H1 (cell line): ENCODE results near the gene DMRTC1B. TPM values are rescaled to one million over a fixed set of nuclear protein-coding genes. Genes with fewer than 3 reads are reported as not detected.

Experiments
- CTCF ChIA-PET: fragments of 300-600 bp; sonication (Branson Sonifier 250); formaldehyde crosslinking; loops from one replicate; lab custom pipeline; 2021; ENCODE audit not compliant: partially characterized antibody; lab: Charles Lee
- POLR2A ChIA-PET: fragments of 300-600 bp; sonication (Branson Sonifier 250); formaldehyde crosslinking; loops from one replicate; lab custom pipeline; 2021; ENCODE audit warnings: inconsistent platforms; ENCODE audit not compliant: partially characterized antibody; lab: Charles Lee
- DNase-seq, 2 experiments: peaks; one replicate each; pipeline versions ENCODE4 v3.0.0 to v3.0.0-alpha.2; 2010 to 2022; ENCODE audit warnings: low spot score in 2 of 2, low read depth in 1 of 2, mixed read lengths in 1 of 2
- FAIRE-seq: peaks from 2 replicates; lab custom pipeline; 2011; peaks lifted over from hg19 to GRCh38; lab: Jason Lieb, UNC
- H2AFZ ChIP-seq: 2 replicates; pipeline ENCODE4 v1.8.1; 2012; ENCODE audit warnings: low read length, inconsistent platforms
- H2AK5ac ChIP-seq: 2 replicates; pipeline ENCODE4 v1.6.1; 2013; ENCODE audit warnings: low read depth, low read length
- H2BK120ac ChIP-seq: replicated peaks from 2 replicates; pipeline ENCODE3; 2013; ENCODE audit warnings: low read depth, low read length, inconsistent platforms
- H2BK12ac ChIP-seq: 2 replicates; pipeline ENCODE4 v1.6.1; 2013; ENCODE audit warnings: low read depth, low read length
- H2BK15ac ChIP-seq: 2 replicates; pipeline ENCODE4 v1.6.1; 2013; ENCODE audit warnings: low read length
- H2BK20ac ChIP-seq: 2 replicates; pipeline ENCODE4 v1.6.1; 2013; ENCODE audit warnings: low read length
- H2BK5ac ChIP-seq: 2 replicates; pipeline ENCODE4 v1.6.1; 2013; ENCODE audit warnings: low read depth, low read length
- H3K14ac ChIP-seq: 2 replicates; pipeline ENCODE4 v1.6.1; 2013; ENCODE audit warnings: inconsistent platforms; ENCODE audit not compliant: insufficient read length
- H3K18ac ChIP-seq: 2 replicates; pipeline ENCODE4 v1.6.1; 2013; ENCODE audit warnings: low read length; ENCODE audit errors: extremely low read depth
- H3K23ac ChIP-seq: 2 replicates; pipeline ENCODE4 v1.6.1; 2013; ENCODE audit warnings: inconsistent platforms; ENCODE audit not compliant: insufficient read length
- H3K23me2 ChIP-seq: 2 replicates; pipeline ENCODE4 v1.6.1; 2013; ENCODE audit warnings: low read depth, low read length
- H3K27ac ChIP-seq: 2 replicates; pipeline ENCODE4 v1.6.1; 2011; ENCODE audit warnings: low read depth, low read length, inconsistent platforms
- H3K27me3 ChIP-seq, 4 experiments: replicated peaks in 1 of 4; 1 replicate in 1 of 4; 2 replicates in 3 of 4; pipeline versions ENCODE4 v1.6.1 to v1.8.1; 2011 to 2013; ENCODE audit warnings: low read length in 3 of 4, mild to moderate bottlenecking in 3 of 4, inconsistent platforms in 2 of 4, mixed read lengths in 2 of 4, moderate library complexity in 1 of 4; ENCODE audit not compliant: control insufficient read depth in 3 of 4, insufficient read depth in 3 of 4; ENCODE audit errors: extremely low read depth in 1 of 4
- H3K36me3 ChIP-seq, 4 experiments: 2 replicates each; pipeline versions ENCODE4 v1.6.1 to v1.8.1; 2011 to 2013; ENCODE audit warnings: mild to moderate bottlenecking in 4 of 4, low read length in 3 of 4, moderate library complexity in 2 of 4, control low read depth in 1 of 4, inconsistent platforms in 1 of 4; ENCODE audit not compliant: insufficient read depth in 4 of 4, control insufficient read depth in 2 of 4
- H3K4ac ChIP-seq: replicated peaks from 2 replicates; pipeline ENCODE3; 2013; ENCODE audit warnings: low read length, low read depth, mixed read lengths, inconsistent platforms; ENCODE audit not compliant: insufficient read length
- H3K4me1 ChIP-seq, 4 experiments: replicated peaks in 1 of 4; 1 replicate in 1 of 4; 2 replicates in 3 of 4; pipeline versions ENCODE4 v1.6.1 to v1.8.1; 2011 to 2013; ENCODE audit warnings: low read length in 3 of 4, inconsistent platforms in 2 of 4, mixed read lengths in 1 of 4; ENCODE audit not compliant: insufficient read depth in 4 of 4, control insufficient read depth in 3 of 4
- H3K4me2 ChIP-seq, 2 experiments: 2 replicates each; pipeline versions ENCODE4 v1.6.1 to v1.8.1; 2011 to 2013; ENCODE audit warnings: low read depth in 2 of 2, low read length in 2 of 2, control low read depth in 1 of 2, inconsistent platforms in 1 of 2, mild to moderate bottlenecking in 1 of 2; ENCODE audit not compliant: insufficient read depth in 1 of 2
- H3K4me3 ChIP-seq, 4 experiments: fragments of 200-600, 300-600 bp in 1 of 4; sonication (generic), shearing (Covaris generic), sonication (Bioruptor Twin) in 1 of 4; 2 replicates each; pipeline versions ENCODE4 v1.5.1 to v1.8.1; 2011 to 2016; ENCODE audit warnings: low read length in 4 of 4, low read depth in 3 of 4, control low read depth in 2 of 4, inconsistent platforms in 2 of 4, mild to moderate bottlenecking in 2 of 4, mixed read lengths in 1 of 4, moderate library complexity in 1 of 4; ENCODE audit not compliant: insufficient read depth in 2 of 4; ENCODE audit errors: extremely low read depth in 1 of 4
- H3K56ac ChIP-seq: replicated peaks from 2 replicates; pipeline ENCODE3; 2013; ENCODE audit warnings: low read depth, mild to moderate bottlenecking, mixed read lengths, low read length, inconsistent platforms; ENCODE audit not compliant: insufficient read length
- H3K79me1 ChIP-seq: 2 replicates; pipeline ENCODE4 v1.6.1; 2013; ENCODE audit warnings: low read depth, low read length, control low read depth
- H3K79me2 ChIP-seq, 2 experiments: 2 replicates each; pipeline versions ENCODE4 v1.6.1 to v1.8.1; 2012 to 2013; ENCODE audit warnings: low read length in 2 of 2, mild to moderate bottlenecking in 2 of 2, inconsistent platforms in 1 of 2; ENCODE audit not compliant: insufficient read depth in 2 of 2, control insufficient read depth in 1 of 2
- H3K9ac ChIP-seq, 4 experiments: replicated peaks in 1 of 4; 1 replicate in 1 of 4; 2 replicates in 3 of 4; pipeline versions ENCODE4 v1.6.1 to v1.8.1; 2011 to 2013; ENCODE audit warnings: low read depth in 3 of 4, low read length in 3 of 4, control low read depth in 2 of 4, mild to moderate bottlenecking in 2 of 4, moderate library complexity in 2 of 4, inconsistent platforms in 1 of 4; ENCODE audit errors: extremely low read depth in 1 of 4
- H3K9me3 ChIP-seq, 2 experiments: 2 replicates each; pipeline versions ENCODE4 v1.6.1 to v1.8.1; 2012 to 2013; ENCODE audit warnings: mild to moderate bottlenecking in 2 of 2, moderate library complexity in 2 of 2, control low read depth in 1 of 2, inconsistent platforms in 1 of 2, low read depth in 1 of 2, low read length in 1 of 2, mixed read lengths in 1 of 2; ENCODE audit not compliant: insufficient read depth in 2 of 2
- H4K20me1 ChIP-seq, 2 experiments: replicated peaks in 1 of 2; 2 replicates each; pipeline versions ENCODE3 to v1.8.1; 2011 to 2013; ENCODE audit warnings: inconsistent platforms in 2 of 2, low read length in 2 of 2, mild to moderate bottlenecking in 1 of 2; ENCODE audit not compliant: insufficient read depth in 2 of 2, control insufficient read depth in 1 of 2
- H4K5ac ChIP-seq: 2 replicates; pipeline ENCODE4 v1.6.1; 2013; ENCODE audit warnings: low read length, low read depth, mixed read lengths, inconsistent platforms; ENCODE audit not compliant: insufficient read length
- H4K8ac ChIP-seq: 2 replicates; pipeline ENCODE4 v1.8.0; 2013; ENCODE audit warnings: mild to moderate bottlenecking, moderate library complexity, low read length, inconsistent platforms; ENCODE audit not compliant: insufficient read depth; ENCODE audit errors: extremely low read depth
- H4K91ac ChIP-seq: replicated peaks from 2 replicates; pipeline ENCODE3; 2013; ENCODE audit warnings: low read length, mixed read lengths, inconsistent platforms; ENCODE audit not compliant: insufficient read length
- ATF3 ChIP-seq: IDR thresholded peaks from 2 replicates; pipeline ENCODE4 v1.6.1; 2011; ENCODE audit warnings: low read depth, mild to moderate bottlenecking, low read length; ENCODE audit not compliant: insufficient read depth
- EGR1 ChIP-seq: IDR thresholded peaks from 2 replicates; pipeline ENCODE4 v1.6.1; 2011; ENCODE audit warnings: low read depth, low read length, borderline replicate concordance
- FOSL1 ChIP-seq: IDR thresholded peaks from 2 replicates; pipeline ENCODE4 v1.6.1; 2011; ENCODE audit warnings: mild to moderate bottlenecking, low read depth, low read length, moderate library complexity; ENCODE audit not compliant: insufficient read depth
- JUN ChIP-seq: IDR thresholded peaks from 2 replicates; pipeline ENCODE4 v1.6.1; 2011; ENCODE audit warnings: low read depth, mild to moderate bottlenecking, improper control_type of control experiment, low read length
- KDM4A ChIP-seq: IDR thresholded peaks from one replicate; pipeline ENCODE4 v1.7.1; 2012; ENCODE audit warnings: low read depth, mild to moderate bottlenecking, moderate library complexity, low read length, inconsistent platforms; ENCODE audit not compliant: severe bottlenecking
- NRF1 ChIP-seq: IDR thresholded peaks from 2 replicates; pipeline ENCODE4 v1.6.1; 2011; ENCODE audit warnings: mild to moderate bottlenecking, low read depth, low read length, improper control_type of control experiment
- POU5F1 ChIP-seq: IDR thresholded peaks from 2 replicates; pipeline ENCODE4 v1.6.1; 2011; ENCODE audit warnings: low read depth, mild to moderate bottlenecking, low read length, moderate library complexity
- RFX5 ChIP-seq: IDR thresholded peaks from 2 replicates; pipeline ENCODE4 v1.6.1; 2011; ENCODE audit warnings: low read depth, low read length, improper control_type of control experiment, borderline replicate concordance
- RXRA ChIP-seq: IDR thresholded peaks from 2 replicates; pipeline ENCODE4 v1.6.1; 2011; ENCODE audit warnings: low read depth, mild to moderate bottlenecking, low read length, moderate library complexity; ENCODE audit not compliant: insufficient read depth
- SIX5 ChIP-seq: IDR thresholded peaks from 2 replicates; pipeline ENCODE4 v1.6.1; 2011; ENCODE audit warnings: mild to moderate bottlenecking, low read depth, low read length
- TAF1 ChIP-seq: IDR thresholded peaks from 2 replicates; pipeline ENCODE4 v1.6.1; 2011; ENCODE audit warnings: mild to moderate bottlenecking, low read depth, low read length
- TAF7 ChIP-seq: optimal IDR thresholded peaks from 2 replicates; pipeline ENCODE3; 2011; ENCODE audit warnings: low read depth, mild to moderate bottlenecking, inconsistent platforms, low read length, moderate library complexity, borderline replicate concordance
- TBP ChIP-seq: IDR thresholded peaks from 2 replicates; pipeline ENCODE4 v1.6.1; 2011; ENCODE audit warnings: low read depth, low read length, improper control_type of control experiment
- WGBS, 2 experiments: shearing (Covaris generic) in 1 of 2; methylation state at CpG; one replicate each; pipeline versions ENCODE4 v1.1.6 to v1.1.7; 2013 to 2015; ENCODE audit warnings: low lambda C conversion rate in 2 of 2, mixed read lengths in 2 of 2, inconsistent platforms in 1 of 2, low coverage in 1 of 2, missing lambda C conversion rate in 1 of 2; ENCODE audit not compliant: insufficient replicate concordance in 2 of 2, insufficient coverage in 1 of 2, insufficient read length in 1 of 2; ENCODE audit errors: extremely low coverage in 1 of 2, missing lambda C conversion rate in 1 of 2; 5-methylcytosine and 5-hydroxymethylcytosine counted together
- polyA plus RNA-seq, 7 experiments: library from polyadenylated mRNA; depleted of rRNA in 3 of 7; stranded (reverse) in 5 of 7; unstranded in 2 of 7; fragments of >200 nt in 5 of 7; fragments of 200-250 nt in 2 of 7; gene quantifications; 1 replicate in 5 of 7; 2 replicates in 1 of 7; 4 replicates in 1 of 7; pipeline versions ENCODE4 v1.2.1 to v1.2.3, GENCODE V29; 2011 to 2013; ENCODE audit warnings: missing spikeins in 2 of 7, mixed read lengths in 2 of 7
- total RNA-seq: library from RNA; stranded (reverse); fragmentation: NEBNext Ultra II Directional; extraction: Animal tissue kit (Norgen Biotek cat#: 25700); gene quantifications from 2 replicates; pipeline ENCODE4 v1.2.1, GENCODE V29; 2021

The DMRTC1B gene
- total and polyA plus RNA-seq, 2 of the 8 experiments (the other 6 are each of a cell fraction or from before 2014, with no cell fraction given) = not detected

- no peak overlapping the region for H3K56ac ChIP-seq
- POLR2A ChIA-PET = no interaction called here
- no peaks in the 10 kb centered on the region for H3K4me1 ChIP-seq
- no peak overlapping the region for H4K91ac ChIP-seq
- no peak overlapping the region for H4K8ac ChIP-seq
- H4K5ac ChIP-seq = no peak overlapping the region
- no peak overlapping the region for H3K27ac ChIP-seq
- H2BK12ac ChIP-seq = no peak overlapping the region
- H2BK15ac ChIP-seq = no peak overlapping the region
- no peak overlapping the region for H2BK20ac ChIP-seq
- H2BK120ac ChIP-seq = no peak overlapping the region
- no peak overlapping the region for H2AFZ ChIP-seq
- H2AK5ac ChIP-seq = no peak overlapping the region
- DNase-seq = no peak
- no peak overlapping the region for H3K9ac ChIP-seq
- CTCF ChIA-PET = no interaction called here
- no peaks in the 10 kb centered on the region for H3K9me3 ChIP-seq
- H4K20me1 ChIP-seq = no peaks in the 10 kb centered on the region
- no peak overlapping the region for H3K23ac ChIP-seq
- TF ChIP-seq TAF7 = no peak
- TF ChIP-seq RFX5 = no peak
- no peak for TF ChIP-seq ATF3
- TF ChIP-seq SIX5 = no peak
- no peak for TF ChIP-seq NRF1
- no peak for TF ChIP-seq RXRA
- TF ChIP-seq TAF1 = no peak
- no peak for TF ChIP-seq FOSL1
- TF ChIP-seq EGR1 = no peak
- no peak for TF ChIP-seq JUN
- TF ChIP-seq TBP = no peak
- no peak for TF ChIP-seq KDM4A
- no peak for TF ChIP-seq POU5F1
- no peak overlapping the region for H3K4me2 ChIP-seq
- H3K79me2 ChIP-seq = no peaks in the 10 kb centered on the region
- H3K4ac ChIP-seq = no peak overlapping the region
- FAIRE-seq = no peak
- no peaks in the 10 kb centered on the region for H3K36me3 ChIP-seq
- H3K14ac ChIP-seq = no peak overlapping the region
- H3K18ac ChIP-seq = no peak overlapping the region
- no peaks in the 10 kb centered on the region for H3K23me2 ChIP-seq
- H2BK5ac ChIP-seq = no peak overlapping the region
- H3K79me1 ChIP-seq = no peaks in the 10 kb centered on the region
- H3K27me3 ChIP-seq = no peaks in the 10 kb centered on the region
- H3K4me3 ChIP-seq = no peak overlapping the region
- WGBS, 2 experiments = 85% methylated on average over 7 of the region's 7 CpGs; no CpG with 5 or more reads in 1 of the 2 experiments
Observed at GRCh38 chrX:72727846-72728245, 48.8 kb upstream of the DMRTC1B start.
